Common myeloid progenitor, CD34-positive (primary cell): ENCODE measurements around the gene SUN1.
A peak's percentile ranks its signal among the peaks of the same experiment; 100 is the strongest.

Source experiments
- CTCF ChIA-PET: fragments of 350-600 bp; sonication (Branson Sonifier 250); formaldehyde crosslinking; loops from one replicate; lab custom pipeline; 2021; ENCODE audit warnings: antibody characterized with exemption; lab: Charles Lee
- POLR2A ChIA-PET: fragments of 350-600 bp; sonication (Branson Sonifier 250); formaldehyde crosslinking; loops from one replicate; lab custom pipeline; 2021; ENCODE audit warnings: antibody characterized with exemption; lab: Charles Lee
- DNase-seq, 3 donors: peaks; one replicate each; pipeline versions ENCODE4 v3.0.0 to v3.0.0-alpha.2; 2013
- H3K27ac ChIP-seq, 2 experiments: 1 replicate in 1 of 2; 2 replicates in 1 of 2; pipeline ENCODE4 v1.7.0; 2013; ENCODE audit warnings: inconsistent platforms in 2 of 2, low read length in 2 of 2, mild to moderate bottlenecking in 2 of 2, low read depth in 1 of 2, moderate library complexity in 1 of 2; ENCODE audit not compliant: severe bottlenecking in 2 of 2, insufficient read depth in 1 of 2, poor library complexity in 1 of 2
- H3K27me3 ChIP-seq, 5 experiments: replicated peaks in 2 of 5; 1 replicate in 3 of 5; 2 replicates in 2 of 5; pipeline versions ENCODE4 v1.6.1 to v1.7.0; 2013; ENCODE audit warnings: low read length in 4 of 5, mild to moderate bottlenecking in 2 of 5, moderate library complexity in 2 of 5, inconsistent platforms in 1 of 5; ENCODE audit not compliant: insufficient read depth in 5 of 5, control insufficient read depth in 4 of 5
- H3K36me3 ChIP-seq, 4 experiments: 1 replicate in 2 of 4; 2 replicates in 2 of 4; pipeline versions ENCODE4 v1.6.1 to v1.7.0; 2013; ENCODE audit warnings: low read length in 3 of 4, control low read depth in 1 of 4, mild to moderate bottlenecking in 1 of 4; ENCODE audit not compliant: control insufficient read depth in 4 of 4, insufficient read depth in 4 of 4
- H3K4me1 ChIP-seq, 4 experiments: 1 replicate in 3 of 4; 2 replicates in 1 of 4; pipeline versions ENCODE4 v1.6.1 to v1.7.1; 2013; ENCODE audit warnings: low read length in 3 of 4, mild to moderate bottlenecking in 3 of 4, control low read depth in 1 of 4, inconsistent platforms in 1 of 4, moderate library complexity in 1 of 4; ENCODE audit not compliant: control insufficient read depth in 4 of 4, insufficient read depth in 4 of 4; ENCODE audit errors: control extremely low read depth in 1 of 4
- H3K4me3 ChIP-seq, 7 experiments: 1 replicate in 4 of 7; 2 replicates in 3 of 7; pipeline versions ENCODE4 v1.5.1 to v1.7.0; 2013; ENCODE audit warnings: mild to moderate bottlenecking in 7 of 7, low read length in 6 of 7, moderate library complexity in 6 of 7, inconsistent platforms in 2 of 7, low read depth in 2 of 7, control low read depth in 1 of 7; ENCODE audit not compliant: insufficient read depth in 4 of 7, control insufficient read depth in 1 of 7; ENCODE audit errors: extremely low read depth in 1 of 7
- H3K9me3 ChIP-seq, 5 experiments: 1 replicate in 4 of 5; 2 replicates in 1 of 5; pipeline versions ENCODE4 v1.6.1 to v1.7.1; 2013; ENCODE audit warnings: low read length in 4 of 5, mild to moderate bottlenecking in 2 of 5, inconsistent platforms in 1 of 5, low read depth in 1 of 5, moderate library complexity in 1 of 5; ENCODE audit not compliant: control insufficient read depth in 4 of 5, insufficient read depth in 2 of 5; ENCODE audit errors: control extremely low read depth in 1 of 5
- WGBS: methylation state at CpG from one replicate; pipeline ENCODE4 v1.1.5; 2013; ENCODE audit not compliant: insufficient coverage; 5-methylcytosine and 5-hydroxymethylcytosine counted together

The SUN1 gene

GRCh38 chr7:909358-910329 lies 77.4 kb downstream of the SUN1 start:
- CTCF ChIA-PET, result interaction anchor here (0.5 to 5.3 kb wide), 11 partner anchors 8 to 421 kb away, joined by 3 to 45 read pairs (median 9); partner anchors contain the start of gene ADAP1
- DNase-seq, result peak; percentile 84 to 91 (median 88)
- Histone ChIP-seq H3K27ac (no peak overlapping the region), H3K36me3 (peaks cover 0 to 1% (median 0%) of the 10 kb centered on the region in 4 experiments), H3K27me3 (peaks cover 0 to 12% (median 0%) of the 10 kb centered on the region in 5 experiments), H3K4me1 (peaks cover 0 to 25% (median 23%) of the 10 kb centered on the region in 4 experiments), H3K9me3 (no peaks in the 10 kb centered on the region), H3K4me3 (peak overlapping the region in 3 of 7 experiments; percentile 33 to 65 (median 48))
- POLR2A ChIA-PET, result interaction anchor here (0.6 to 1.2 kb wide), 3 partner anchors 14 to 59 kb away, joined by 3 read pairs; no protein-coding TSS in a partner anchor
- WGBS, result 17% methylated on average over 35 of the region's 58 CpGs

- 49% methylated on average over 2 of the region's 11 CpGs for WGBS
- peak overlapping the region in 2 of 7 experiments; percentile 48 to 65 for H3K4me3 ChIP-seq
- ChIA-PET CTCF (interaction anchor here (2.6 to 5.3 kb wide), 6 partner anchors 8 to 56 kb away, joined by 9 to 45 read pairs (median 28); partner anchors contain the start of gene ADAP1), POLR2A (interaction anchor here (1.2 kb wide), 1 partner anchor 13 kb away, joined by 3 read pairs; no protein-coding TSS in a partner anchor)
- no peaks in the 10 kb centered on the region for H3K9me3 ChIP-seq
- H3K27ac ChIP-seq, result no peak overlapping the region
- H3K27me3 ChIP-seq, result peaks cover 0 to 11% (median 0%) of the 10 kb centered on the region in 5 experiments
- H3K4me1 ChIP-seq, result peaks cover 0 to 25% (median 23%) of the 10 kb centered on the region in 4 experiments
- DNase-seq, result no peak
- H3K36me3 ChIP-seq, result no peaks in the 10 kb centered on the region
These were observed 78.2 kb downstream of the SUN1 start for GRCh38 chr7:910441-910861.

GRCh38 chr7:910931-911431 lies 78.7 kb downstream of the SUN1 start:
- ChIA-PET CTCF (interaction anchor here (5.1 to 5.3 kb wide), 2 partner anchors 11 to 47 kb away, joined by 26 to 45 read pairs; no protein-coding TSS in a partner anchor), POLR2A (no interaction called here)
- Histone ChIP-seq H3K4me1 (peaks cover 0 to 25% (median 23%) of the 10 kb centered on the region in 4 experiments), H3K9me3 (no peaks in the 10 kb centered on the region), H3K36me3 (no peaks in the 10 kb centered on the region), H3K27me3 (peaks cover 0 to 11% (median 0%) of the 10 kb centered on the region in 5 experiments), H3K27ac (no peak overlapping the region), H3K4me3 (no peak overlapping the region)
- 88% methylated on average over 10 of the region's 19 CpGs for WGBS
- no peak for DNase-seq

- CTCF ChIA-PET, result interaction anchor here (1.1 to 5.3 kb wide), 4 partner anchors 10 to 81 kb away, joined by 3 to 45 read pairs (median 16); no protein-coding TSS in a partner anchor
These were observed 79.7 kb downstream of the SUN1 start for GRCh38 chr7:911791-912480.

GRCh38 chr7:913736-914520 lies 81.7 kb downstream of the SUN1 start:
- peaks cover 0 to 25% (median 20%) of the 10 kb centered on the region in 4 experiments for H3K4me1 ChIP-seq
- H3K9me3 ChIP-seq, result no peaks in the 10 kb centered on the region
- no peak for DNase-seq
- H3K4me3 ChIP-seq, result no peak overlapping the region
- no peaks in the 10 kb centered on the region for H3K36me3 ChIP-seq
- no peak overlapping the region for H3K27ac ChIP-seq
- WGBS, result 96% methylated on average over 24 of the region's 31 CpGs
- POLR2A ChIA-PET, result interaction anchor here (0.7 kb wide), 1 partner anchor 75 kb away, joined by 8 read pairs; no protein-coding TSS in a partner anchor
- CTCF ChIA-PET, result interaction anchor here (1.8 kb wide), 1 partner anchor 14 kb away, joined by 6 read pairs; no protein-coding TSS in a partner anchor
- H3K27me3 ChIP-seq, result peaks cover 0 to 11% (median 0%) of the 10 kb centered on the region in 5 experiments

More at GRCh38 chr7:911791-912480, 79.7 kb downstream of the SUN1 start:
- POLR2A ChIA-PET, result no interaction called here
- H3K36me3 ChIP-seq, result no peaks in the 10 kb centered on the region
- WGBS, result 97% methylated on average over 36 of the region's 41 CpGs
- H3K4me1 ChIP-seq, result peaks cover 0 to 25% (median 23%) of the 10 kb centered on the region in 4 experiments
- H3K27ac ChIP-seq, result no peak overlapping the region
- H3K9me3 ChIP-seq, result no peaks in the 10 kb centered on the region
- DNase-seq, result no peak
- no peak overlapping the region for H3K4me3 ChIP-seq
- H3K27me3 ChIP-seq, result peaks cover 0 to 11% (median 0%) of the 10 kb centered on the region in 5 experiments
